Hematopoietic multipotent progenitor cell (in vitro differentiated cells): ENCODE data around the gene CLEC18A. TPM values are rescaled to one million over a fixed set of nuclear protein-coding genes. Genes with fewer than 3 reads are reported as not detected.
"Not testable (repeated sequence)": the region's sequence is repeated elsewhere in the genome, so short reads cannot be mapped to it uniquely, and the experiment has no call there.

ENCODE experiments used
- DNase-seq, 3 donors: peaks; one replicate each; pipeline ENCODE4 v3.0.0-alpha.2; 2011 to 2015; ENCODE audit warnings: low read depth in 2 of 3, low spot score in 2 of 3
- total RNA-seq: library from RNA; depleted of rRNA; stranded (reverse); fragments of >200 nt; gene quantifications from one replicate; pipeline ENCODE4 v1.2.3, GENCODE V29; 2012

Gene CLEC18A
- total RNA-seq: 0.81 TPM

DNA sequence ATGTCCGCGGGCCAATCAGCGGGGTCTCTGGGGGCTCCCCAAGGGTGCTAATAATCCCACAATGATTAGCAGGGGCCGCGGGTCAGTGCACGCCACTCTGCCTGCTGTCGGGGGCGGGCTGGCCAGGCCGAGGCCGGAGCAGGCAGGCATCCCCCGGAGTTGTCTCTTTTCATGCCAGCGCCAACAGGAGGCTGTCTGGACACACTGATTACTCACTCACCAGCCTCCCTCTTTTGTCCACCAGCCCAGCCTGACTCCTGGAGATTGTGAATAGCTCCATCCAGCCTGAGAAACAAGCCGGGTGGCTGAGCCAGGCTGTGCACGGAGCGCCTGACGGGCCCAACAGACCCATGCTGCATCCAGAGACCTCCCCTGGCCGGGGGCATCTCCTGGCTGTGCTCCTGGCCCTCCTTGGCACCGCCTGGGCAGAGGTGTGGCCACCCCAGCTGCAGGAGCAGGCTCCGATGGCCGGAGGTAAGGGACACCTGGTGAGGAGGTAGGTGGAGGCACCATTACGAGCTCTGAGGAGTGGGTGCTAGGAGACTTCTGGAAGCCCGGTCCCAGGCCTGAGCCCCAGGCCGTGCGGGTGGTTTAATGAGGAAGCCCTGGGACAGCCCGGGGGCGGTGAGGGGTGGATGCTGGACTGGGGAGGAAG is at the start of gene CLEC18A:
Gene CLEC18A (plus strand): TSS at position 318 of the 655 bp plus-strand sequence. CDS start 33 bp downstream, at position 351.
- not testable (repeated sequence) for DNase-seq

DNA sequence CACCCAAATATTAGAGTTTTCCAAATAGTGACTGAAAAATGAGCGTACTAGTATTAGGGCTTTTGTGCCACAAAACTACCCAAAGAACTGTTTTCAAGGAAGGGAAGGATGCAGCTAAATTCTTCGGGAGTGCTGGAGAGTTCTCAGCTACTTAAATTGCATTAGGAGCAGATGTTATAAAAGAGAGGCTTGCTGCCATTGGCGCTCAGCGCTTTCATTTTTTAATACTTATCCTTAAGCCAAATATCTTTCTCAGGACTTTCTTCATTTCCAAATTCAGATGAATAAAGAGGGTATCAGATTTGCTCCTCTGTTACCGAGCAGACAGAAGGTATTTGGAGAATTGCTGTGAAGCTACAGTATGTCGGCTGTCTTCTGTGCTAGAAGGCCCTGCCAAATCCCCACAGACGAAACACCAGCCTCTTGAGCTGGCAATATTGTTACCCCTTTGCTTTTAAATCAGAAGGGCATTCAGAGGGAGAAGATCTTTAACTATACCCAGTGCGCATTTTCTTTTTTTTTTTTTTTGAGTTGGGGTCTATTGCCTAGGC is 47.2 kb upstream of the CLEC18A start:
- no peak for DNase-seq

DNA sequence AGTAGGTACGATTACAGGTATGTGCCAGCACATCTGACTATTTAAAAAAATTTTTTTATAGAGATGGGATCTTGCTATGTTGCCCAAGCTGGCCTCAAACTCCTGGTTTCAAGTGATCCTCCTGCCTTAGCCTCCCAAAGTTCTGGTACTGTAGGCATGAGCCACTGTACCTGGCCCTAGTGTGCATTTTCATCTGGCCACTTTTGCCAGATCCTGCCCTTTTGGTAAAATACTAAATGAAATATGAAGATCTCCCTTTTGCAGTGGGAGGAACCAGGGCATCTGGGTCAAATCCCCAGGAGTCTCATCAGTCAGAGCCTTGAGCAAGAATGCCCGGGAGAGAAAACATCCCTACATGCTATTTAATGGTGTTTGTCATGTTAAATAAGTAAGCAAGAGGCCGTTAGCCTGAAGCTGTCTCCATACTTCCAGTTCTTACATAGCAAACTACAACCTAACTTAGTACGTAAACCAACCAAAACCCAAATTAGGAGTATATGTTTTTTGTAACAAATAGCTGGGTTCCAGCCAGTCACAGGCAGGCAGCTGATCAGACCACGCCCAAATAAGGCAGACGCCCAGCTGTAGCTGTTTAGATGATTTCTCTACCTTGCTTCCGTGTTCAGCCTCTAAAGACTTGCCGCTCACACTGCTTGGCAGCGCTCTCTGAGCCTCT is 46.5 kb upstream of the CLEC18A start:
- DNase-seq: no peak

DNA sequence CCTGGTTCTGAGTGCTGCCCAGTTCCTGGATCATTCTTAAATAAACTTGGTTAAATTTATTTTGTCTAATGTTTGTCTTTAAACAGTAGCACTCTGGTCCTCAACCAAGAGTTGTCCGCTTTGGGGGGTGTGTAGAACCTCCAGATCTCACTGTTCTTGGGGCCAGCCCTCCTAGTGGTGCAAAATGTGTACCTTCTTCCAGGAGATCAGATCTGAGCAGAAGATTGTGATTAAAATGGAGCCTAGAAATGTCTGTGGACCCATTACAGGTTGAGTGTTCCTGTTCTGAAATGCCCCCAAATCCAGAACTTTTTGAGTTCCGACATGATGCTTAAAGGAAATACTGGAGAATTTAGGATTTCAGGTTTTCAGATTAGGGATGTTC is 46.0 kb upstream of the CLEC18A start:
- no peak for DNase-seq

DNA sequence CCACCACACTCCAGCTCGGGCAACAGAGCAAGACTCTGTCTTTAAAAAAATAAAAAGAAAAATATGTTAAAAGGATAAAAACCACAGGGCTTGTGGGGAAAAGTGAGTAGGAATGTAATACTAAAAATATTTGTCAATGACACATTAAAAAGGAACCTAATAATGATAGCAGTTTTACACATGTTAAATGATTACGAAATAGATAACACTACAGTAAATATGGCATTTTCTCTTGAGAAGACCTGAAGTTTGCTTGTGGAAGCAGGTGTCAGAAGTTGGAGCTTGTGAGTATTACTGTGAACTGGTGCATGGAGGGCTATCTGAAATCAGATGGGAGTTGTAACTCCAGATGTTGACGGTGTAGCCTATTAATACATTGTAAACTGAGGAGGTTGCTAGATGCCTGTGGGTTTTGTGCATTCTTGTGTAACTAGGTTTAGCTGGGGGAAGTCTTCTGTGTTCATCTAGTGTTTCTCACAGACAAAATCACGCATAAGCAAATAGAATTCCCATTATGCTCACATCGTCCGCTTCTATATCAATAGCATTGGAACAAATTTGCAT is 44.2 kb upstream of the CLEC18A start:
- no peak for DNase-seq

DNA sequence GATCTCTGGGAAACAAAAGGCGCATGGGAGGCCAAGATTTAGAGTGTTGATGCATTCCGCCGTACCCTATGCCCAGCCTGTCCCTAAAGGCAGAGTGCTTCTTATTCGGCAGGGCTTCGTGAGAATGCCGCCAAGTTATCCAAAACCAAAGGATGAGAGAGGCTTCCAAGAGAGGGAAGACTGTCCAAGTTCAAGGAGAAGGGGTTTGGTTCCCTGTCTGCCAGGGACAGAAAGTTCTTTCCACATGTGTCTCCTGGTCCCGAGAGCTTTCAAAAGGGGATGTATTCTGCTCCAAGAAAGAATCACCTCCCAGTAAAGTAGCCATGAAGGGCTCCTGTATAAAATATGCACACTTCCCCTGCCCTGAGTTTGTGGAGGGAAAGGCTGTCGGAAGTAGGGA is 42.1 kb upstream of the CLEC18A start:
- no peak for DNase-seq

DNA sequence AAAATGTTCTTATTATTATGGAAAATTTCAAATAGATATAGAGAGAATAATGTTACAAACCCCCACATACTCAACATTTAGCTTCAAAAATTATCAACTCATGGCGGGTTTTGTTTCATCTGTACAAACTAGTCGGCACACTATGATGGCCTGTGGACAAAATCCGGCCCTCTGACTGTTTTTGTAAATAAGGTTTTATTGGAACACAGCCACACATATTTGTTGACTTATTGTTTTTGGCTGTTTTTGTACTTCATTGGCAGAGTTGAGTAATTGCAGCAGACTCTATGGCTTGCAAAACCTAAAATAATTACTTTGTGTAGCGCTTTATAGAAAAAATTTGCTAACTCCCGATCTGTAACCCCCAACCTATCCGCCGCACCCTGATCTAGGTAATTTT is 41.4 kb upstream of the CLEC18A start:
- DNase-seq: no peak

DNA sequence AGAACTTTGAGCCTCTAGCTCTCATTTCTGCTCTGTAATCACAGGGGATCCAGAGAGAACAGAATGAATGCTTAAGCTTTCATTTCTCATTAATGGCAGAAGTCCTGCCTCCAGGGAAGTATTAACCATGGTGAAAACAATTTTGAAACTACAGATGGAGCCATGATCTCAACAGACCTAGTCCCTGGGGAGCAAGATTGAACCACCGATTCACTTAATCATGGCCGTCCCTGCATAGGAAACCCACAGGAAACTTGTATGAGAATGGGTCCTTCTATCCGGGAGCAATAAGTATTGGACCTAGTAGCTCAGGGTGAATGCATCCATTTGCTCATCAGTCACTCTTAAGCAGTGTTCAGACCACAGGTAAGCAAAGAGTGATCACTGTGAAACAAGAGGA is 40.2 kb upstream of the CLEC18A start:
- no peak for DNase-seq

DNA sequence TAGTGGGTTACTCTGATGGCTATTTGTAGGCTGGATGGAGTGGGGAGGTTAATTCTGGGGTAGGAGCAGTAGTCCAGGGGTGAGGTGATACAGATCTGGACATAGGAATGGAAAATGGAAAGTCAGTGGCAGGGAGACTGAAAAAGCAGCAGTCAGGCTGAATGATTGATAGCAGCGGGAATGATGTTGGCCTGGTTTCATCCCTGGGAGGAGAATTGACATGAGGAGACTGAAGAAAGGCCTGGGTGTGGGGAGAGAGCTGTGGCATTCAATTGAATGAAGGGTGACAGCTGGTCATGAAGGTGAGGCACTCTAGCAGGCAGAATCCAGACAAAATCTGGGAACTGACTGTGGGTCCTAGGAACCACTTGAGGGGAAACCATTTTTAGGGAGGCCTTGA is 34.7 kb upstream of the CLEC18A start:
- no peak for DNase-seq

DNA sequence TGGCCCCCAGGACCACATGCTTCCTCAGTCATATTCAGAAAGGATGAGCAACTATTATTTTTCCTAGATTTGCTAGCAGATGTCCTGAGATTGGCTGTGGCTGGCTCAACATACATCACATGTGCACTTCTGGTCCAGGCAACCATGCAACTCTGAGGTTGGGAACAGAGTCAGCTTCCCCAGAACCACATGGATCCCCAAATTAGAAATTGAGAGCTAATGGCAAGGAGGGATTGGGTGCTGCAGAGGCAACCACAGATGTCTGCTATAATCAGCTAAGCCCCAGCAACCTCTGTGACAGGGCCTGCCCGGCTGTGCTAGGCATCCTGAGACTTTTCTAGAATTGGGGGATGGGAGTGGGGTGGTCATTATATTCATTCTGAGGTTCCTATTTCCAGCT is 33.8 kb upstream of the CLEC18A start:
- DNase-seq: no peak

DNA sequence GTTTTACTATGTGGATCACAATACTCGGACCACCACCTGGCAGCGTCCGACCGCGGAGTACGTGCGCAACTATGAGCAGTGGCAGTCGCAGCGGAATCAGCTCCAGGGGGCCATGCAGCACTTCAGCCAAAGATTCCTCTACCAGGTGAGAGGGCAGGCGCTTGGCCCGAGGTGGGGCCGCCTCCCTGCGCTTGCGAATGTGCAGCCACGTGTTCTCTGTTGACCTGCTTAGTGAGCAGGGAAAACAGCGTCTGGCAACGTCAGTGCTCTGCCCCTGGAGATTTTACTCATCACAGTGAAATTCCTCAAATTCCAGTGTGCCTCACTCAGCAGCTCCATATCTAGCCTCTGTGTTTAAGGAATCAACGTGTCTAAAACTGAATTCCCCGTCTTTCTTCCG is 33.4 kb upstream of the CLEC18A start:
- no peak for DNase-seq

DNA sequence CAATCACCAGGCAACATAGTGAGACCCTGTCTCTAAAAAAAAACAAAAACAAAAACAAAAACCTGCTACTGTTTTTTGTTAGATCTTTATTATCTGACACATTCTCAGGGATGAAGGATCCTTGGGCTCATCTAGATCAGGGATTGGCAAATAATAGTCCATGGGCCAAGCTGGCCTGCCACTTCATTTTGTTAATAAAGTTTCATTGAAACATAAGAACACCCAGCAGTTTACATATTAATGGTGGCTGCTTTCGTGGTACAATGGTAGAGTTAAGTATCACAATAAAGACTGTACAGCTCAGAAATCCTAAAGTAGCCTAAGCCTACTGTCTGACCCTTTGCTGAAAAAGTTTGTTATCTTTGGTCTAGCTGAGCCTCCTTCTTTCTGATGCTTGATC is 32.9 kb upstream of the CLEC18A start:
- no peak for DNase-seq

DNA sequence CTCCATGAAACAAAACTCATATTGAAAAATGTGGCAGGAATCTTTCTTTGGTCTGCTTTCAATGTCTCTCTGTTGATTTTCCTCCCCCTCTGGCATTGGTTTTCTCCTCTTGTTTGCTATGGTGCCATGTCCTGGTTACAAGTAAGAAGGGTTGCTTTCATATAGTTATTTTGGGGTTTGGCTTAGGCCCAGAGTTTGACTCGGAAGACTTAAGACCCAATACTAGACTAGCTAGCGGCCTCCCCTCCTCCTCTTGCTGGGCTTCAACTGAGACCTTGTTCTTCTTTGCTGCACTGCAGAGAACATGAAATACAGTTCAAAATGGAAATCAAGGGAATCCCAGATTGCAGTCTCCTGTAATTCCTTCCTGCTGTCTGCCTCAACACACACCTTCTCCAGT is 30.0 kb upstream of the CLEC18A start:
- DNase-seq: no peak

DNA sequence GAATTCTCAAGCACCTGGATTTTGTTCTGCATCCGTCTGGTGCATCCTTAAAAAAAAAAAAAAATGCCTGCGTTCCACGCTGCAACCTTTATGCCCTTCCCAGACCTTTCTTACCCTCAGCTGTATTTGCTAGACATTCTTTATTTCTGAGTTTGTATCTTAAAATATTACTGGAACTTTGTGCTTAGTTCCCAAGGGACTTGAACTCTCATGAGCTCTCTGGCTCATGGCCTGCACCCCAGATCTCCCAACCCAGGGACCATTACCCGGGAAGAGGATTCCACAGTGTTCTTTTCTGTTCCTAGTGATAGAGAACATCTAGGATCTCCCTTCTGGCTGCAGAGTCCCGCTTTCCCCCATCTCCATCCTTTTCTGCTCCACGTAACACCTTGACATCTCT is 28.9 kb upstream of the CLEC18A start:
- no peak for DNase-seq

DNA sequence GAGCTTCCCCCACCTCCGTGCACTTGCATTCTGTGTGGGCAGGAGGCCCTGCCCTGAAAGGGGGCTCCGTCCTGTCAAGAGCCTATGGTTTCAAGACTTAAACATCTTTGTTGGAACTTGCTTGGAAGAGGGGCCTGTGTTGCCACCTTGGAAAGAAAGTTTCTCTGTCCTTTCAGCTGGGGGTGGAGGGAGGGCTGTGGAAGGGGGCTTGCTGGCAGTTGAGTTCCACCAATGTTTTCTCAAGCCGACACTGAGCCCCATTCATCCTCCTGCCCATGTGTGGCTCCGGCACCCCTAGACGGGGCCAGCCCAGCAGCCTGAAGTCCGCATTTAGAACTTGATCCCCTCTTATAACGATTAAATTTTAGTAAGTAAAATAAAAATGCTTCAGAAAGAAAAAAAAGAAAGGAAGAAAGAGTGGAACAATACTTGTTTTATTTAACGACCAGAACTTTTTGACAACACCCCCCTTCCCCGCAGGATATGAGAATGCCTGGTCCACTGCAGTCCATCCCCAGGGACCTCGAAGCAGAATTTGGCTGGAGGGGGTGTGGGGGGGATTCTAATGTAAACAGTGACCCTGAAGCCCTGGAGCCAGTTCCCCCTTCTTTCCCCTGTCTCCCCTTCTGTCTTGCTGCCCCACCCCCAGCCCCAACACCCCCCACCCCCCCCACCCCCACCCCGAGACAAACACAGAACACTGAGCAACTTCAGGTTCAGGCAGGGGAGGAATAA is 26.9 kb upstream of the CLEC18A start:
- no peak for DNase-seq

DNA sequence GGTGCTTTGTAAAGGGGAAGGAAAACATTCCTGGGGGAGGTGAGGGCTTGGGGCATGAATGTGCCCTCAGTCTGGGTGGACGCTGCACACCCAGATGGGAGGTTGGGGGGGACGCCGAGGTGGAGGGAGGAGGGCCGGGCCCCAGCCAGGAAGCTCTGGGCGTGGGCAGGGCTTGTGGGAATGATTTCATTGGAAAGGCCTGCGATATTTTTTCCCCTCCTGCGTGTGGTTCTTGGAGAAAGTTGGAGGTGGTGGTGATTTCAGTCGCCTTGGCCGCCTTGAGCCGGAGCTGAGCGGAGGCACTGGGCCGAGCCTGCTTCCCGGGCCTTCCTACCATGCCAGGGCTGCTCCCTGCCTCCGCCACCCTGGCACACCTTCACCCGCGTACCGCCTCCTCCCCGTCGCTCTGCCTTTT is 26.4 kb upstream of the CLEC18A start:
- DNase-seq: no peak

DNA sequence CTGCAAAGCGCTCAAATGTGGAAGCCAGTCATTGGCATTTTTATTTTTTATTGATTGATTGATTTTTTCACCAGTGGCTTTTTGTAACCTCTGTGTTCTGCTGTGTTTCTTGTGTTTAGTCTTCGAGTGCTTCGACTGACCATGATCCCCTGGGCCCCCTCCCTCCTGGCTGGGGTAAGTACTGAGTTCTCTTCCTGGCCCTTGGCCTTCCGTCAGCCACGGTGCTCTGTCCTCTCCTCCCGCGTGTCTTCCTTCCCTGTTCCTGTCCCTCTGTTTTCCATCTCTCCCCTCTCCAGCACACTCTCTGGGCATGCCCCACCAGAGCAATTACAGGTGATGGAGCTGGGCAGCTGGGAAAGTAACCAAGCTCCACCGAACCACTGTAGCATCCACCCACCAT is 25.8 kb upstream of the CLEC18A start:
- no peak for DNase-seq

DNA sequence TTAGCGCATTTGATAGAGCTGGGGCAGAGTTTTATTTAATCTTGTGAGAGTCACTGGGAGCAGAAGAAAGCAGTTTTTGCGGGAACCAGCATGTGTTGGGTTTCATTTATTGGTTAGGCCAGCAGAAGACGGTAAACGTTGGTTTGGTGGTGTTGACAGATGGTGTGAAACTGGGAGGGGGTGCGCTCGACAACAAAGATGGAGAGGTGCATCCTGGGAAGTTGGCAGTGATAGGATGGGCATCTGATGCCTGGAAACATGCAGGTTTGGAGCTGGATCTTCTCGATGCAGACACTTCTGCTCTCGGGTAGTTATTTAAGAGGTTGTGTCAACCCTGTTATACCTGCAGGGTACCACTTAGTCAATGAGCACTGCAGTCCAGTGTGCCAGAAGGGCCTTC is 24.9 kb upstream of the CLEC18A start:
- DNase-seq: no peak

DNA sequence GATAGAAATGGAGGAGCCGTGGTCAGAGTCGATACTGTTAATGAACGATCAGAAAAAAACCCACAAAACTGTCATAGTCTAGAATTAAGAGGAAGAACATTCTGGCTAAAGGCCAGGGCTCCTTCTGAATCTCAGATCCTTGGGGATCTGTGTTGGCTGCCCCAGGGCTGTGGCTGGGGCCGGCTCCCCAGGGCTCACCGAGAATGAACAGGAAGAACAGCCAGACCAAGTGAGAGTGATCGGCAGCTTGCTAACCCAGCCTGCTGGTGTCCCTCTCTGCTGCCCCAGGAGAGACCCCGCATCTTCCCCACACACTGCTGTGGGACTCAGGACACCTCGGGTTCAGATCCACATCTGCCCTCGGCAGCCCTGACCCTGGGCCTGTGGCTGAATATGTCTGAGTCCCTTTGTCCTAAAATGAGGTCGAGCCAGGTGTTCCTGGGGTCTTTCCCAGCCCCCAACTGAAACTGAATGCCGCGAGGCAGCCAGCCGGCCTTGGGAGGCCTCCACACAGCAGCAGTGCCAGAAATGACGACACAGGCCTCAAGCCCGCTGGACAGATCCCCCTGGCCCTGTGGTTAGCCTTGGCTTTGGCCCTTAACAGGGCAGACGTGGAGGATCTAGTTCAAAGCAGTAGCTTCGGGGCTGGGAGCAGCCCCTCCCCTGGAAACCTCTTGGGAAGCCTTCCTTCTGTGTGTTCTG is 23.9 kb upstream of the CLEC18A start:
- DNase-seq: no peak

DNA sequence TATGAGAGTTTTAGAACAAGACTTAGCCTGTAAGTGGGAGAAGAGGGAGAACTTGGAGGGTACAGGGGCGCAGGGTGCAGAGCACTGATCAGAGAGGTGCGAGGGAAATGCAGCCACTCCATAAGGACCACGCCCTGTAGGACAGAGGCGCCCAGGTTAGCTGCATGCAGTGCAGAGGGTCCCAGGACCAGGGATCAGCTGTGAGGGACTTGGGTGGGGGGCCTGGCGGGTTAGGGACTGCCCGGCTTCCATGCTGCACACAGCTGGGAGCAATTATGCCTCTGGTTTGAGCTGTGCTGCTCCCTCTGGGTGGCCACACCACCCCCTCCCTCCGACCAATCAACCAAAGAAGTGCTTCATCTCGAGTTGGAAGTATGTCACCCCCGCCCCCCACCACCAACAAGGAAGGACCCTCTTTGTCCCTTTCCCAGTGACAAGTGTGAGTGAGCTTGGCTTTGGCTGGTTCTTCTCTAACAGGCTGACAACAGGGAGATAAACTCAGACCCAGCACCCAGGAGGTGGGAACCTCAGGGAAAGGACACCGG is 22.2 kb upstream of the CLEC18A start:
- no peak for DNase-seq

DNA sequence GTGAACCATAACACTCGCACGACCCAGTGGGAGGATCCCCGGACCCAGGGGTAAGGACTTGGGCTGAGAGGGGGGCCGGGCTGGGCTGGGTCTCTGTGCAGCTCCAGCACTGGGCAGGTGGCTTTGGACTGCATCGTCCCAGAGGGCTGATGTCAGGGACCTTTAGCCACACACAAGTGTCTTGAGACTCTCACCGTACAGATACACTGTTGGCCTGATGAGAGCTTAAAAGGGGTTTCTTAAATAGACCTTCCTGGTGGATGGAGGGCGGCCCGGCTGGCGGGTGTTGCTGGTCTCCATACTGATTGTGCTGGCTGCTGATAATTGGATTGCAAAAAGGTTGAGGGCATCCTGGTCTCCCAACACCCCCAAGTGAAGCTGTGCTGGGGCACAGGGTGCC is 21.7 kb upstream of the CLEC18A start:
- DNase-seq: no peak
